ENCODE data around the gene LDLRAP1.

- TF ChIP-seq, protein P1, sequence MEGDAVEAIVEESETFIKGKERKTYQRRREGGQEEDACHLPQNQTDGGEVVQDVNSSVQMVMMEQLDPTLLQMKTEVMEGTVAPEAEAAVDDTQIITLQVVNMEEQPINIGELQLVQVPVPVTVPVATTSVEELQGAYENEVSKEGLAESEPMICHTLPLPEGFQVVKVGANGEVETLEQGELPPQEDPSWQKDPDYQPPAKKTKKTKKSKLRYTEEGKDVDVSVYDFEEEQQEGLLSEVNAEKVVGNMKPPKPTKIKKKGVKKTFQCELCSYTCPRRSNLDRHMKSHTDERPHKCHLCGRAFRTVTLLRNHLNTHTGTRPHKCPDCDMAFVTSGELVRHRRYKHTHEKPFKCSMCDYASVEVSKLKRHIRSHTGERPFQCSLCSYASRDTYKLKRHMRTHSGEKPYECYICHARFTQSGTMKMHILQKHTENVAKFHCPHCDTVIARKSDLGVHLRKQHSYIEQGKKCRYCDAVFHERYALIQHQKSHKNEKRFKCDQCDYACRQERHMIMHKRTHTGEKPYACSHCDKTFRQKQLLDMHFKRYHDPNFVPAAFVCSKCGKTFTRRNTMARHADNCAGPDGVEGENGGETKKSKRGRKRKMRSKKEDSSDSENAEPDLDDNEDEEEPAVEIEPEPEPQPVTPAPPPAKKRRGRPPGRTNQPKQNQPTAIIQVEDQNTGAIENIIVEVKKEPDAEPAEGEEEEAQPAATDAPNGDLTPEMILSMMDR (IDR thresholded peaks at IDR 0.05) = no peak
- TF ChIP-seq EZH2 (IDR thresholded peaks at IDR 0.05; ENCODE audit: borderline replicate concordance, insufficient read depth, low read depth, low read length, poor library complexity, severe bottlenecking) = no peak
Measured at GRCh38 chr1:25550155-25550506, 6.7 kb downstream of the LDLRAP1 start.

Measured in B cell (primary cell).